Mesothelial cell of epicardium (in vitro differentiated cells): ENCODE data around the gene SMIM10L1. TPM values are rescaled to one million over a fixed set of nuclear protein-coding genes. Genes with fewer than 3 reads are reported as not detected.

Experiments
- DNase-seq, 2 experiments: peaks; one replicate each; pipeline ENCODE4 v3.0.0; 2021; ENCODE audit warnings: low spot score in 2 of 2; ENCODE audit not compliant: unreplicated experiment in 2 of 2
- H3K27ac Mint-ChIP-seq: 2 replicates; pipeline ENCODE4 v1.8.0; 2021; ENCODE audit warnings: mixed read lengths
- H3K27me3 Mint-ChIP-seq: 2 replicates; pipeline ENCODE4 v1.8.0; 2021; ENCODE audit warnings: low read depth, mixed read lengths
- H3K36me3 Mint-ChIP-seq: 2 replicates; pipeline ENCODE4 v1.8.0; 2021; ENCODE audit warnings: mixed read lengths
- H3K4me1 Mint-ChIP-seq: 2 replicates; pipeline ENCODE4 v1.8.0; 2021; ENCODE audit warnings: mixed read lengths
- H3K4me3 Mint-ChIP-seq: 2 replicates; pipeline ENCODE4 v1.8.0; 2021; ENCODE audit warnings: mild to moderate bottlenecking, moderate library complexity, mixed read lengths
- H3K9me3 Mint-ChIP-seq: 2 replicates; pipeline ENCODE4 v1.8.0; 2021; ENCODE audit warnings: mixed read lengths
- total RNA-seq: library from RNA; stranded (reverse); gene quantifications from 3 replicates; pipeline ENCODE4 v1.2.1, GENCODE V29; 2021
- TF ChIP-seq, protein P1 (sequence below): fragments of 200-600 bp; sonication (generic); IDR thresholded peaks from one replicate; pipeline ENCODE4 v1.5.0; 2021; ENCODE audit warnings: antibody characterized with exemption; ENCODE audit not compliant: unreplicated experiment

The SMIM10L1 gene
- total RNA-seq, 1 donor from 2014 or later, result 12.6 TPM

DNA sequence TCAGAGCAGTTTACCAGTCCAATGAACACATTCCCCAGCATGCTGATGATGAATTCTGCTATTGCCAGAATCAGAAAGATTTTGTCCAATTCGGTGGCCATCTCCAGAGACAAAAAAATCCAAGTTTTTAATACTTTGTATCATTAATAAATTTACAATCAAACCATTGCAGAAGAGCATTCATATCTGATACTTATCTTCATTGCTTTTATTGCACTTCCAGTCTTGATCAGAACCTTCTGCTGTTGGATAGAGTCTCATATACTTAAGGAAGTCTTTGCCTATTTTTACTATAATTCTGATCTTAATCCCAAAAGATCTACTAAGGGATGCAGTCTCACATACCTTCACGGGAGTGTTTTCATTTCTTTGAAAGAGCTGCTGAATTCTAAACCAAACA, 15.8 kb downstream of the SMIM10L1 start, which contains the start of gene TAS2R42:
TAS2R42 (minus strand) TSS at position 101 of the 400 bp plus-strand sequence; CDS start at position 101, 0 bp downstream.
- H3K27me3 Mint-ChIP-seq, result peaks cover 1% of the 10 kb centered on the region
- peaks cover 6% of the 10 kb centered on the region for H3K4me1 Mint-ChIP-seq
- H3K27ac Mint-ChIP-seq, result no peak within 1 kb of the TSS

GRCh38 chr12:11202811-11203210, 31.8 kb downstream of the SMIM10L1 start:
- no peaks in the 10 kb centered on the region for H3K27me3 Mint-ChIP-seq
- H3K4me1 Mint-ChIP-seq, result no peaks in the 10 kb centered on the region
- TF ChIP-seq, protein P1, sequence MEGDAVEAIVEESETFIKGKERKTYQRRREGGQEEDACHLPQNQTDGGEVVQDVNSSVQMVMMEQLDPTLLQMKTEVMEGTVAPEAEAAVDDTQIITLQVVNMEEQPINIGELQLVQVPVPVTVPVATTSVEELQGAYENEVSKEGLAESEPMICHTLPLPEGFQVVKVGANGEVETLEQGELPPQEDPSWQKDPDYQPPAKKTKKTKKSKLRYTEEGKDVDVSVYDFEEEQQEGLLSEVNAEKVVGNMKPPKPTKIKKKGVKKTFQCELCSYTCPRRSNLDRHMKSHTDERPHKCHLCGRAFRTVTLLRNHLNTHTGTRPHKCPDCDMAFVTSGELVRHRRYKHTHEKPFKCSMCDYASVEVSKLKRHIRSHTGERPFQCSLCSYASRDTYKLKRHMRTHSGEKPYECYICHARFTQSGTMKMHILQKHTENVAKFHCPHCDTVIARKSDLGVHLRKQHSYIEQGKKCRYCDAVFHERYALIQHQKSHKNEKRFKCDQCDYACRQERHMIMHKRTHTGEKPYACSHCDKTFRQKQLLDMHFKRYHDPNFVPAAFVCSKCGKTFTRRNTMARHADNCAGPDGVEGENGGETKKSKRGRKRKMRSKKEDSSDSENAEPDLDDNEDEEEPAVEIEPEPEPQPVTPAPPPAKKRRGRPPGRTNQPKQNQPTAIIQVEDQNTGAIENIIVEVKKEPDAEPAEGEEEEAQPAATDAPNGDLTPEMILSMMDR, result no peak
- no peak for DNase-seq
- no peak overlapping the region for H3K27ac Mint-ChIP-seq
- H3K4me3 Mint-ChIP-seq, result no peak overlapping the region
- H3K36me3 Mint-ChIP-seq, result peaks cover 2% of the 10 kb centered on the region
- H3K9me3 Mint-ChIP-seq, result peaks cover 10% of the 10 kb centered on the region

More for the DNA sequence above, 15.8 kb downstream of the SMIM10L1 start, which contains the start of gene TAS2R42:
- Mint-ChIP-seq H3K9me3 (no peaks in the 10 kb centered on the region), H3K36me3 (no peaks in the 10 kb centered on the region), H3K4me3 (no peak within 1 kb of the TSS)
- TF ChIP-seq, protein P1, result no peak
- DNase-seq, result no peak

- Mint-ChIP-seq H3K27me3 (no peaks in the 10 kb centered on the region), H3K27ac (no peak overlapping the region), H3K4me3 (no peak overlapping the region), H3K36me3 (peaks cover 2% of the 10 kb centered on the region), H3K4me1 (no peaks in the 10 kb centered on the region), H3K9me3 (peaks cover 10% of the 10 kb centered on the region)
- TF ChIP-seq, protein P1, result no peak
- no peak for DNase-seq
These were observed 33.2 kb downstream of the SMIM10L1 start for GRCh38 chr12:11204173-11204572.

DNA sequence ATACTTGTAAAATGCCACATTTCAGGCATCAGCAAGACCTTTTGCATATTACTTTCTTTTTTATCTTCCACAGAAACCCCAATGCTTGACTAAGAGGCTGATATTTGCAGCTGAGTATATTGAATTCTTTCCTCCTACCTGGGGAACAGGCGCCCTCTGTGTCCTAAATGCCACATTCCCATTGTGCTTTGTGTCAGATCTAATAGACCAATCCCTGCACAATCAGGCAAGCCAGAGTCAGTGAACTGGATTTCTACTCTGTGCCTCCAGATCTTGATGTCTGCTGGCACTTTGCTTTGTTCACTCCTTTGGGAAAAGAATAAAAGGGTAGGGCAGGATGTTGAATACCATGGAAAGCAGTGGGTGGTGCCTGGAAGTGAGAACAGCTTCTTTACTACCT, 38.1 kb downstream of the SMIM10L1 start:
- peaks cover 7% of the 10 kb centered on the region for H3K9me3 Mint-ChIP-seq
- no peak overlapping the region for H3K4me3 Mint-ChIP-seq
- H3K4me1 Mint-ChIP-seq, result no peaks in the 10 kb centered on the region
- H3K36me3 Mint-ChIP-seq, result no peaks in the 10 kb centered on the region
- no peak for DNase-seq
- H3K27ac Mint-ChIP-seq, result no peak overlapping the region
- no peaks in the 10 kb centered on the region for H3K27me3 Mint-ChIP-seq
- TF ChIP-seq, protein P1, result no peak

Other genes starting within 250 kb of the SMIM10L1 start
- gene PRH2, start 242.0 kb upstream of the SMIM10L1 start, total RNA-seq, result not detected in 3 replicates
- 4.5 to 6.7 TPM (median 5.4 TPM) in 3 replicates for gene TAS2R14, start 231.9 kb upstream of the SMIM10L1 start, total RNA-seq
- 3.3 to 3.4 TPM (median 3.3 TPM) in 3 replicates for gene TAS2R50, start 184.3 kb upstream of the SMIM10L1 start, total RNA-seq
- gene TAS2R20, start 172.9 kb upstream of the SMIM10L1 start, total RNA-seq, result 3.8 to 5.0 TPM (median 4.8 TPM) in 3 replicates
- gene TAS2R19, start 148.6 kb upstream of the SMIM10L1 start, total RNA-seq, result 8.0 to 9.5 TPM (median 8.5 TPM) in 3 replicates
- 9.3 to 9.7 TPM (median 9.5 TPM) in 3 replicates for gene TAS2R31, start 139.8 kb upstream of the SMIM10L1 start, total RNA-seq
- gene TAS2R46, start 108.9 kb upstream of the SMIM10L1 start, total RNA-seq, result 3.8 to 3.9 TPM (median 3.9 TPM) in 3 replicates
- 1.9 to 2.9 TPM (median 2.2 TPM) in 3 replicates for gene TAS2R43, start 78.9 kb upstream of the SMIM10L1 start, total RNA-seq
- gene TAS2R30, start 36.5 kb upstream of the SMIM10L1 start, total RNA-seq, result 5.4 to 7.2 TPM (median 6.2 TPM) in 3 replicates
- gene TAS2R42, start 15.7 kb downstream of the SMIM10L1 start, total RNA-seq, result not detected in 3 replicates
- not detected in 3 replicates for gene PRB3, start 98.5 kb downstream of the SMIM10L1 start, total RNA-seq
- gene PRB4, start 139.2 kb downstream of the SMIM10L1 start, total RNA-seq, result not detected in 3 replicates
- gene PRB2, start 224.4 kb downstream of the SMIM10L1 start, total RNA-seq, result not detected in 3 replicates